Lower leg skin (tissue), 3 donors: ENCODE results near the gene PRCP.

Experiments
- CTCF ChIP-seq, 3 donors: fragments of 450-650 bp; IDR thresholded peaks; one replicate each; pipeline ENCODE4 v1.5.1; 2016; ENCODE audit warnings: antibody characterized with exemption in 3 of 3, mild to moderate bottlenecking in 3 of 3, moderate library complexity in 2 of 3
- POLR2A ChIP-seq, 2 donors: fragments of 450-650 bp; IDR thresholded peaks; one replicate each; pipeline ENCODE4 v1.6.1; 2016 to 2017; ENCODE audit warnings: antibody characterized with exemption in 2 of 2, mild to moderate bottlenecking in 1 of 2, moderate library complexity in 1 of 2

- TF ChIP-seq CTCF (IDR thresholded peaks at IDR 0.05) (no peak), POLR2A (IDR thresholded peaks at IDR 0.05) (no peak)
Observed at GRCh38 chr11:82899957-82900276, 313 bp downstream of the PRCP start.
